Measurements from ENCODE around the gene C2orf76. TPM values are rescaled to one million over a fixed set of nuclear protein-coding genes. Genes with fewer than 3 reads are reported as not detected.

The C2orf76 gene
- total and polyA plus RNA-seq, 10 of the 15 experiments (the other 5 are each of a cell fraction or from before 2014, with no cell fraction given) = 14.0 to 46.1 (median 25.4) TPM

DNA sequence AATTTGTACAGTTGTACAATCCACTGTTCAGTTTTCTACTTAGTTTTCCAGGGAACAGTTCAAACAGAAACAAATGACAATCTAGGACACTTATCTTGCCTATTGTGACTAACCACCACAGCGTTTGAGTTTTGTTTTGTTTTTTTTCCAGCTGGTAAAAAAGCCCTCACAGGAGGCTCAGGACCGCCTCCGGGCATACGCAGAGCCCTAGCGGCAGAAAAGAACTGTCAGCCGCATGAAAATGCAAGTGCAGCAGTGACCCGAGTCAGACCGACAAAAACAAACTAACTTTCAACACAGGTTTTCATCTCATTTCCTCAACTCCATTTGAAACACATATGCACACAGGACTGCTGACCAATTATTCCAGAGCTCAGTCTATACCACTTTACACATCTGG lies 74.4 kb downstream of the C2orf76 start:
- TF ChIP-seq MTA3 (IDR thresholded peaks at IDR 0.05; ENCODE audit: borderline replicate concordance, low read length) = no peak
- TF ChIP-seq NFYB (IDR thresholded peaks at IDR 0.05; ENCODE audit: insufficient read depth, low read depth, low read length) = no peak
- Histone ChIP-seq H3K79me2 (ENCODE audit: control insufficient read depth, insufficient read depth, low read length) (no peaks in the 10 kb centered on the region), H4K20me1 (ENCODE audit: control insufficient read depth, insufficient read depth) (no peaks in the 10 kb centered on the region), H3K36me3 (ENCODE audit: control insufficient read depth in 2 of 2, insufficient read depth in 2 of 2, low read length in 1 of 2) (no peaks in the 10 kb centered on the region), H3K27ac (ENCODE audit: control insufficient read depth, insufficient read depth) (no peak overlapping the region), H3K4me2 (ENCODE audit: control insufficient read depth, insufficient read depth) (no peak overlapping the region), H3K4me3 (no peak overlapping the region), H3K27me3 (replicated peaks in 1 of 2; ENCODE audit: control insufficient read depth in 2 of 2, insufficient read depth in 2 of 2, low read length in 1 of 2) (no peaks in the 10 kb centered on the region), H2AFZ (ENCODE audit: control insufficient read depth, low read depth, low read length) (no peak overlapping the region), H3K9ac (ENCODE audit: control insufficient read depth, insufficient read depth, low read length) (no peak overlapping the region), H3K4me1 (ENCODE audit: control insufficient read depth, insufficient read depth, low read length) (no peaks in the 10 kb centered on the region), H3K9me3 (replicated peaks; ENCODE audit: control insufficient read depth, insufficient read depth, low read length) (no peaks in the 10 kb centered on the region)
- WGBS (ENCODE audit: insufficient coverage, insufficient replicate concordance, low lambda C conversion rate, missing lambda C conversion rate) = 83% methylated on average over 8 of the region's 8 CpGs
- ChIA-PET CTCF (interaction anchor here (1.0 to 1.4 kb wide), 2 partner anchors 26 to 184 kb away, joined by 3 read pairs; no protein-coding TSS in a partner anchor), RAD21 (ENCODE audit: unreplicated experiment) (interaction anchor here (1.1 kb wide), 1 partner anchor 19 kb away, joined by 3 read pairs; no protein-coding TSS in a partner anchor), POLR2A (no interaction called here), SMC1A (ENCODE audit: uncharacterized antibody, unreplicated experiment) (no interaction called here)
- ATAC-seq (no peak), FAIRE-seq (no peak), DNase-seq (ENCODE audit: low read depth, low spot score) (no peak)
- BruUV-seq (replicated peaks) = no TSS peak
- intact Hi-C loops (cut with micrococcal nuclease; ENCODE audit: unreplicated experiment) (no loop called here), in situ Hi-C loops (cut with MboI) (no loop called here)

DNA sequence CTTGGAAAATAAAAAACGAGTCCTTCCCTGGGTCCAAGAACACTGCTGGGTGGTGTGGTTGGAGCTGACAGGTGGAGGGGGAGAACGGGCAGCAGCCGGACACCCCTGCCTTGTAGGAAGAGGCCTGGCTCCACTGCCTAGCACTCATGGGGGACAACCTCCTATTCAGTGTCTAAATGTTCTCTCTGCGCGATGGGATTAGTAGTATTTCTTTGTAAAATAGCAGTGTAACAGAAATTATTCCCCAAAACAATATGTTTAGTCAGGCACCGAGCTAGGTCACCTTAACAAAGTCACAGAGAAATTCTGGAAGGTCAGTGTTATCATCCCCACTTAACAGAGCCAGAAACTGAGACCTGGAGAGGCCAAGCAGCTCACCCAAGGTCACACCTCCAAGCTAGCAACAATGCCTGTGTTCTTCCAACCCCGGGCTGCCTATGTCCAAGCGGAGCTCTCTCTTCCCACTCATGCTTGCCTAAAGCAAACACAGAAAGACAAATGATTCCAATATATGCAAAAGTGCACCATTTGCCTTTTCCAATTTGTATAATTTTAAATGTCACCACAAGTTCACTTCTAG lies 75.0 kb downstream of the C2orf76 start:
- H3K36me3 ChIP-seq (ENCODE audit: control insufficient read depth in 2 of 2, insufficient read depth in 2 of 2, low read length in 1 of 2) = no peaks in the 10 kb centered on the region
- no peak for DNase-seq (ENCODE audit: low read depth, low spot score)
- no peaks in the 10 kb centered on the region for H3K27me3 ChIP-seq (replicated peaks in 1 of 2; ENCODE audit: control insufficient read depth in 2 of 2, insufficient read depth in 2 of 2, low read length in 1 of 2)
- no peak overlapping the region for H3K9ac ChIP-seq (ENCODE audit: control insufficient read depth, insufficient read depth, low read length)
- H3K9me3 ChIP-seq (replicated peaks; ENCODE audit: control insufficient read depth, insufficient read depth, low read length) = no peaks in the 10 kb centered on the region
- no TSS peak for BruUV-seq (replicated peaks)
- no peak for ATAC-seq
- no peaks in the 10 kb centered on the region for H4K20me1 ChIP-seq (ENCODE audit: control insufficient read depth, insufficient read depth)
- no peak overlapping the region for H2AFZ ChIP-seq (ENCODE audit: control insufficient read depth, low read depth, low read length)
- no peak overlapping the region for H3K4me2 ChIP-seq (ENCODE audit: control insufficient read depth, insufficient read depth)
- ChIA-PET CTCF (interaction anchor here (1.0 to 1.4 kb wide), 2 partner anchors 25 to 184 kb away, joined by 3 read pairs; no protein-coding TSS in a partner anchor), POLR2A (no interaction called here), RAD21 (ENCODE audit: unreplicated experiment) (interaction anchor here (1.1 kb wide), 1 partner anchor 20 kb away, joined by 3 read pairs; no protein-coding TSS in a partner anchor), SMC1A (ENCODE audit: uncharacterized antibody, unreplicated experiment) (interaction anchor here (1.0 kb wide), 1 partner anchor 10 kb away, joined by 3 read pairs; no protein-coding TSS in a partner anchor)
- intact Hi-C loops (cut with micrococcal nuclease; ENCODE audit: unreplicated experiment) = no loop called here
- H3K4me1 ChIP-seq (ENCODE audit: control insufficient read depth, insufficient read depth, low read length) = no peaks in the 10 kb centered on the region
- FAIRE-seq = no peak
- H3K27ac ChIP-seq (ENCODE audit: control insufficient read depth, insufficient read depth) = no peak overlapping the region
- H3K4me3 ChIP-seq = no peak overlapping the region
- H3K79me2 ChIP-seq (ENCODE audit: control insufficient read depth, insufficient read depth, low read length) = no peaks in the 10 kb centered on the region
- in situ Hi-C loops (cut with MboI) = no loop called here
- WGBS (ENCODE audit: insufficient coverage, insufficient replicate concordance, low lambda C conversion rate, missing lambda C conversion rate) = 74% methylated on average over 8 of the region's 8 CpGs
- TF ChIP-seq SP1 (IDR thresholded peaks at IDR 0.05; ENCODE audit: low read depth, low read length) = no peak
- TF ChIP-seq, protein P1, sequence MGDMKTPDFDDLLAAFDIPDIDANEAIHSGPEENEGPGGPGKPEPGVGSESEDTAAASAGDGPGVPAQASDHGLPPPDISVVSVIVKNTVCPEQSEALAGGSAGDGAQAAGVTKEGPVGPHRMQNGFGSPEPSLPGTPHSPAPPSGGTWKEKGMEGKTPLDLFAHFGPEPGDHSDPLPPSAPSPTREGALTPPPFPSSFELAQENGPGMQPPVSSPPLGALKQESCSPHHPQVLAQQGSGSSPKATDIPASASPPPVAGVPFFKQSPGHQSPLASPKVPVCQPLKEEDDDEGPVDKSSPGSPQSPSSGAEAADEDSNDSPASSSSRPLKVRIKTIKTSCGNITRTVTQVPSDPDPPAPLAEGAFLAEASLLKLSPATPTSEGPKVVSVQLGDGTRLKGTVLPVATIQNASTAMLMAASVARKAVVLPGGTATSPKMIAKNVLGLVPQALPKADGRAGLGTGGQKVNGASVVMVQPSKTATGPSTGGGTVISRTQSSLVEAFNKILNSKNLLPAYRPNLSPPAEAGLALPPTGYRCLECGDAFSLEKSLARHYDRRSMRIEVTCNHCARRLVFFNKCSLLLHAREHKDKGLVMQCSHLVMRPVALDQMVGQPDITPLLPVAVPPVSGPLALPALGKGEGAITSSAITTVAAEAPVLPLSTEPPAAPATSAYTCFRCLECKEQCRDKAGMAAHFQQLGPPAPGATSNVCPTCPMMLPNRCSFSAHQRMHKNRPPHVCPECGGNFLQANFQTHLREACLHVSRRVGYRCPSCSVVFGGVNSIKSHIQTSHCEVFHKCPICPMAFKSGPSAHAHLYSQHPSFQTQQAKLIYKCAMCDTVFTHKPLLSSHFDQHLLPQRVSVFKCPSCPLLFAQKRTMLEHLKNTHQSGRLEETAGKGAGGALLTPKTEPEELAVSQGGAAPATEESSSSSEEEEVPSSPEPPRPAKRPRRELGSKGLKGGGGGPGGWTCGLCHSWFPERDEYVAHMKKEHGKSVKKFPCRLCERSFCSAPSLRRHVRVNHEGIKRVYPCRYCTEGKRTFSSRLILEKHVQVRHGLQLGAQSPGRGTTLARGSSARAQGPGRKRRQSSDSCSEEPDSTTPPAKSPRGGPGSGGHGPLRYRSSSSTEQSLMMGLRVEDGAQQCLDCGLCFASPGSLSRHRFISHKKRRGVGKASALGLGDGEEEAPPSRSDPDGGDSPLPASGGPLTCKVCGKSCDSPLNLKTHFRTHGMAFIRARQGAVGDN (IDR thresholded peaks at IDR 0.05) = no peak
- TF ChIP-seq, protein P2, sequence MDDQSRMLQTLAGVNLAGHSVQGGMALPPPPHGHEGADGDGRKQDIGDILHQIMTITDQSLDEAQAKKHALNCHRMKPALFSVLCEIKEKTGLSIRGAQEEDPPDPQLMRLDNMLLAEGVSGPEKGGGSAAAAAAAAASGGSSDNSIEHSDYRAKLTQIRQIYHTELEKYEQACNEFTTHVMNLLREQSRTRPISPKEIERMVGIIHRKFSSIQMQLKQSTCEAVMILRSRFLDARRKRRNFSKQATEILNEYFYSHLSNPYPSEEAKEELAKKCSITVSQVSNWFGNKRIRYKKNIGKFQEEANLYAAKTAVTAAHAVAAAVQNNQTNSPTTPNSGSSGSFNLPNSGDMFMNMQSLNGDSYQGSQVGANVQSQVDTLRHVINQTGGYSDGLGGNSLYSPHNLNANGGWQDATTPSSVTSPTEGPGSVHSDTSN (IDR thresholded peaks at IDR 0.05; ENCODE audit: insufficient replicate concordance, low read depth, low read length) = no peak
- TF ChIP-seq EED (IDR thresholded peaks at IDR 0.05; ENCODE audit: low read depth) = no peak
- no peak for TF ChIP-seq KLF5 (IDR thresholded peaks at IDR 0.05; ENCODE audit: partially characterized antibody)
- no peak for TF ChIP-seq SREBF2 (IDR thresholded peaks at IDR 0.05; ENCODE audit: low read length)
- no peak for TF ChIP-seq KDM1A (IDR thresholded peaks at IDR 0.05; ENCODE audit: borderline replicate concordance)
- no peak for TF ChIP-seq KAT2A (conservative IDR thresholded peaks at IDR 0.05; ENCODE audit: control insufficient read depth, low read depth, low read length)
- no peak for TF ChIP-seq TBL1XR1 (IDR thresholded peaks at IDR 0.05; ENCODE audit: low read depth, low read length)
- TF ChIP-seq RELA (IDR thresholded peaks at IDR 0.05; ENCODE audit: borderline replicate concordance, partially characterized antibody) = no peak
- TF ChIP-seq NFYB (IDR thresholded peaks at IDR 0.05; ENCODE audit: insufficient read depth, low read depth, low read length) = no peak

Measured in GM12878 (cell line).